DOHH2 (cell line): ENCODE data around the gene KLHL6.

Source experiments
- CTCF ChIP-seq: fragments of 200-600 bp; sonication (generic); IDR thresholded peaks from one replicate; pipeline ENCODE4 v1.5.1; 2014; ENCODE audit warnings: antibody characterized with exemption, mild to moderate bottlenecking, low read depth, low read length; ENCODE audit not compliant: poor library complexity, severe bottlenecking
- EZH2phosphoT487 ChIP-seq: fragments of 200-600 bp; sonication (generic); IDR thresholded peaks from 2 replicates; pipeline ENCODE4 v1.6.1; 2017; ENCODE audit warnings: borderline replicate concordance, mild to moderate bottlenecking, antibody characterized with exemption, low read length, moderate library complexity, mixed read lengths

DNA sequence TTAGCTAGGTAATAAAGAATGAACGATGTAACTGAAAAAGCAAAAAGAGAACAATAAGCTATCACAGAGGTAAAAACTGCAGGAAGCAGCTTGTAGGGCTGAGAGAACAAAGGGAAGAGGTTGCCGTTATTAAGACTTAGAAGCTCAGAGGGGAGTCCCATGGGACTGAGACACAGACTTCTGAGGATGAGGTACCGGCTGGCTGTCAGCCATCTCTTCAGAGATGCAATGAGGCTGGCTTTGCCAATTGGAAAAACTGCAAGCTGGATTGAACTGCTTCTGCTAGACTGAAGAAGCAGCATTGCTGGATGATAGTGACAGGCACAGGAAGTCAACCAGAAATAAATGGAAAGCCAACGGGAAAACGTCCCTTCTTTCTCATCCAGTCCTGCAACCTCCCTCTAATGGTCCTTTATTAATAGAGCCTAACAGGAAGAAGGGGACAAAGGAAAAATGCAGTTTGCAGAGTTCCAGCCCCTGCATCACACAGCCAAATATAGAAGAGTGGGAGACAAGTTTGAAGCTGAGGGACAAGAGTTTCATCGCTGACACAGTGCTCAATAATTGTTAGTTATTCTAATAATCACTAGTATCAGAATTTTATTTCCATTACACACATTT, 21.1 kb upstream of the KLHL6 start:
- TF ChIP-seq CTCF: no peak
- no peak for TF ChIP-seq EZH2phosphoT487
